SH-SY5Y (cell line): ENCODE results near the gene TLE3.

Experiments
- GATA2 ChIP-seq: IDR thresholded peaks from 2 replicates; pipeline ENCODE4 v1.6.1; 2011; ENCODE audit warnings: mild to moderate bottlenecking, low read depth, low read length
- GATA3 ChIP-seq: IDR thresholded peaks from 2 replicates; pipeline ENCODE4 v1.6.1; 2011; ENCODE audit warnings: low read depth, mild to moderate bottlenecking, low read length, moderate library complexity

- no peak for TF ChIP-seq GATA2
- no peak for TF ChIP-seq GATA3
These were observed 39.6 kb downstream of the TLE3 start for GRCh38 chr15:70057931-70058641.
